Fibroblast of skin of abdomen (primary cell): ENCODE results near the gene GRIP2.
A peak's percentile ranks its signal among the peaks of the same experiment; 100 is the strongest.

Experiments used
- DNase-seq: peaks from one replicate; pipeline ENCODE4 v3.0.0-alpha.2; 2013

Gene GRIP2

DNA sequence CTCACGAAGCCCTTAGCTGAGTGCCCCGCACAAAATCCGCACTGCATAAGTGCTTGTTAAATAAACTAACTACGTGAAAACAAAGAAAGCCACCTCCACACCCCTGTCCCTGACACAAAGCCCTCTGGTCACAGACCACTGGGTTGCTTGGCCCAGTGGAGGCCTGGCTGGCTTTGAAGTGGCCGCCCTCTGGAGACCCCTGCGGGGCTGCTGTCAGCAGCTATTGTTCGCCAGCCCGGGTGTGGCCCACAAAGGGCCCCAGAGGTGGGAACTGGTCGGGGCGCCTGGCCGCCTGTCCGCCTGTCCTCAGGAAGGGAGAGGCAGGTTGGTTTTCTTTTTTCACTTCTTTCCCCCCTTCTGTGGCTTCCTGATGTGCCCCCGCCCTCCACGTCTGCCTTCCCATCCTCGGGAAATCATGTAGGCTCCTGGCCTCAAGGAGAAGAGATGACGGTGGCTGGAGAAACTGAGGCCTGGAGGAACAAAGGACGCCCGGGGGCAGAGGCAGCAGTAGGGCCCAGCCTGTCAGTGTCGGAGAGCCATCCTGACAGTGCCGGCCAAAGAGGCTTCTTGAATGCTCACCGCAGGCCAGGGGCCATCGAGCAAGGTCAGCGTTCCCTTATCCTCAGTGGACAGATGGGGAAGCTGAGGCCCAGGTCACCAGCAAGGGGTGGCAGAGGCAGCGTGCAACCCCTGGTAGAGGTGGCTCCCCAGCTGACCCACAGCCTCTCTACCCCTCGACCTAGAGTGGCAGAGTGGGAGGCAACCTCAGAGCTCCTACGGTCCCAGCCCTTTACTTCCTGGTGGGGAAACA lies 76.6 kb downstream of the GRIP2 start:
- no peak for DNase-seq

- no peak for DNase-seq
These were observed 77.4 kb downstream of the GRIP2 start for GRCh38 chr3:14462738-14463137.

- peak; percentile 69 for DNase-seq
These were observed 78.3 kb downstream of the GRIP2 start for GRCh38 chr3:14461748-14462324.

DNA sequence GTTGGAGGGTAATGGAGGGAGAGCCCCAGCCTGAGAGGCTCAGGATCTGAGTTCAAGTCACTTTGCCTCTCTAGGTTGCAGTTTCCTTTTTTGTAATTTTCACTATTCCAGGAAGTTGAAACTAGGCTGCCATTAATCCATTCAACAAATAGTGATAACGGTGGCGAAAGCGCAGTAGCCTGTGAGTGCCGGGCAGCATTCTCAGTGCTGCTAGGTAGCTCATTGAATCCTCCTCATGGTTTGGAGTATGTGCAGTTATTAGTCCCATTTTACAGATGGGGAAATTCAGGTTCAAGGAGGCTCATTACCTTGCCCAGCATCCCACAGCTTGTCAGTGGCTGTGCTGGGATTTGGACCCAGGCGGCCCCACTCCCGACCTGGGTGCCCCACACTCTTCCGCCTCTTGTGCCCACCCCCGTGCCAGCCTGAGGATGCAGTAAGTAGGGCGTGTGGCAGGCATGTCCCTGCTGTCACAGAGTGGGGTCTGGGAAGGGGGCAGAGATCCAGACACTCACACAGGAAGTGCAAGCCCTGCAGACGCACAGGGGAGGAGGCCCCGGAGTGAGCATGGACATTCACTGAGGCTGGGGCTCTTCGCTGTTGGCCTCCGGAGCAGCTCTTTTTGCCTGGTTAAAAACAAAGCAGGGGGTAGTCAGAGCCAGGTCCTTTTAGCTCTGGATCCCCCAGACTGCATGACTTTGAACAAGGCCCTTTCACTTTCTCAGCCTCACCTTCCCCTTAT lies 79.0 kb downstream of the GRIP2 start:
- no peak for DNase-seq

- DNase-seq: peak; percentile 88
These were observed 79.7 kb downstream of the GRIP2 start for GRCh38 chr3:14460342-14461005.

DNA sequence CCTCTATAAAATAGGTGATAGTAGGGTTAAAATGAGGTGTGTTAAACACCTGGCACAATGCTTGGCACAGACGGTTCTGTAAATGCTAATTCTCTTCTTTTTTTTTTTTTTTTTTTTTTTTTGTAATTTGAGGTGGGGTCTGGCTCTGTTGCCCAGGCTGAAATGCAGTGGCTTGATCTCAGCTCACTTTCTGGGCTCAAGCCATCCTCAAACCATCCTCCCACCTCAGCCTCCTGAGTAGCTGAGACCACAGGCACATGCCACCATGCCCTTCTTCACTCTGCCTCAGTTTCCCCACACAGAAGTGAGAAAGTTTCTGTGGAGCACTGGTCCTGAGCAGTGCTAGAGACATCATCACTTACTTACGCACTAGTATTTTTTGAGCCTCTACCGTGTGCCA lies 80.4 kb downstream of the GRIP2 start:
- no peak for DNase-seq

DNA sequence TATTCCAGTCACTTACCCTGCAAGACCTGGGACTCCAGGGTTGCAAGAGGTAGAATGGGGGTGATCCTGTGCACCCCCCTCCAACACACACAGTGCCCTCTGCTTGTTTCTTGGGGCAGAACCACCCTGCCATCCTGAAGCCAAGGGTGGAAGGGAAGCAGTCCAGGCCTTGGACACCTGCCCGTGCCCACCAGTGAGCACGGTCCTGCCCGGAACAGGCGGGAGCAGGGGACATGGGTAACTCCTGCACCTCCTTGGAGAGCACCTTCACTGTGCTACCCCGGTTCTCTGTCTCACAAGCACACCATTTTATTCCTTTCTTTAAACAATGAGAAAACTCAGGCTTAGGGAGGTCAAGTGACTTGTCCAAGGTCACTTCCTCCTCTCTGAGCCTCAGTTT lies 80.8 kb downstream of the GRIP2 start:
- DNase-seq: no peak

DNA sequence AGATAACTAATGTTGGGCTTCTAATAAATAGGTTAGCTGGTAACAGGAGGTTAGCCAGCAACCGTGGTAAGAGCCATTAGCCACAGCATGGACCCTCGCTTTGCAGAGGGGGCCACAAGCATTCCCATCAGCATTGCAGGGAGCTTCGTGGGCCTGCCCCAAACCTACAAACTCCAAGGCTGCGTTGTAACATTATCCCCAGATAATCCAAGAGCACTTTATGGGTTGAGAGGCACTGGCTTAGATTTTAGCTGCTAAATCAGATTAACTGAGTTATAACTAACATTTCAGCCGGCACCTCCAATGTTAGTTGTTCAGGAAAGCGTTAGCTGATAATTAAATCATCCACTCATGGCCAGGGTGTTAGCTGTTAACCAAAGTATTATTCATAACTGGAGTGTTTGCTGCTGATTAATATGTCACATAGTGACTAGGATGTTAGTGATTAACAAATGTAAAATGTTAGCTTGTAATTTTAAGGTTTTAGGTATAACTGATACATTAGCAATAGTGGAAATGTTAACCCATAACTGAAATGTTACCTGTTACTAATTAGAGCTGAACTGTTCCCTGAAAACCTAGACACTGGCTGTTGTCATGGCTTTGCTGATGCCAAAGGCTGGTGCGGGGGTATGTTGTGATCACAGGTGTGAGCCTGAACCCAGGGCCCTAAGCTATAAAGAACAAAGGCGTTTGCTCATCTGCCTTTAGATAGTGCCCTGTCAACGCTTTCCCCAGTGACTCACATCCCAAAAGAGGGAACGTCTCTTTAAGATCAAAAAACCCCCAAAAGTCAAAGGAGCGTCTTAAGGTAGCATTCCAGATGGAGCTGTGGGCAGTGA lies 81.5 kb downstream of the GRIP2 start:
- DNase-seq: no peak

DNA sequence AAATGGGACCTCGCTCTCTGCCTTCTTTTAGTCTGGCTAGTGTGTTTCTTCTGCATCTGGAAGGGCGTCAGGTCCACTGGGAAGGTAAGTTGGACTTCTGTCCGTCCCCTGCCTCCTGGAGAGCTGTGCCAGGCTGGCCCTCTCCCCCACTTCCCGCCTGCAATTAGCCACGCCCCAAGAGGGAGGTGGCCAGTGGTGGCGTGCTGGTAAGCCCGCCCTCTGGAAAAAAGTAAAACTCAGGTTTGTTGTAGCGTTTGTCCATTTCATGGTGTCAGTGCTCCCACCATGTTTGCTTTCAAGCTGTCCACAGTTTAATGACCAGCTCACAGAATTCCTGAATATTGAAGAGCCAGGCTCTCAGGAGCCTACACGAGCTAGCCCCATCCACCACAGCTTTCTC lies 82.1 kb downstream of the GRIP2 start:
- DNase-seq: no peak

DNA sequence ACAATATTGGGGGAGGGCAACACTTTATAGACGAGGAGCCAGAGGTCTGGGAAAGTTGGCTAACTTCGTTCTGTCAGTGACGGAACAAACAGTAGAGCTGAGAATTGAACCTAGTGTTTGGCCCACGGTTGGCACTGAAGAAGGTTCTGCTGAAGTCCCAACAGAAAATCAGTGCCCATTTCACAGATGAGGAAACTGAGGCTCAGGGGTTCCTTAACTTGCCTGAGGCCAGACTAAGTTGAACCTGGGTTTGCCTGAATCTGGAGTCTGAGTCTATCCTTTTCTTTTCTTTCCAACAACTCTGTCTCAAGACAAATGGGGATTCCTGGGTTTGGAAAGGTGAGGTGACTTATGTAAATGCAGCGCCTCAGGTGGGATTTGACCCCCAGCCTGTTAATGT lies 82.7 kb downstream of the GRIP2 start:
- no peak for DNase-seq

GRCh38 chr3:14456794-14457193 lies 83.3 kb downstream of the GRIP2 start:
- no peak for DNase-seq

DNA sequence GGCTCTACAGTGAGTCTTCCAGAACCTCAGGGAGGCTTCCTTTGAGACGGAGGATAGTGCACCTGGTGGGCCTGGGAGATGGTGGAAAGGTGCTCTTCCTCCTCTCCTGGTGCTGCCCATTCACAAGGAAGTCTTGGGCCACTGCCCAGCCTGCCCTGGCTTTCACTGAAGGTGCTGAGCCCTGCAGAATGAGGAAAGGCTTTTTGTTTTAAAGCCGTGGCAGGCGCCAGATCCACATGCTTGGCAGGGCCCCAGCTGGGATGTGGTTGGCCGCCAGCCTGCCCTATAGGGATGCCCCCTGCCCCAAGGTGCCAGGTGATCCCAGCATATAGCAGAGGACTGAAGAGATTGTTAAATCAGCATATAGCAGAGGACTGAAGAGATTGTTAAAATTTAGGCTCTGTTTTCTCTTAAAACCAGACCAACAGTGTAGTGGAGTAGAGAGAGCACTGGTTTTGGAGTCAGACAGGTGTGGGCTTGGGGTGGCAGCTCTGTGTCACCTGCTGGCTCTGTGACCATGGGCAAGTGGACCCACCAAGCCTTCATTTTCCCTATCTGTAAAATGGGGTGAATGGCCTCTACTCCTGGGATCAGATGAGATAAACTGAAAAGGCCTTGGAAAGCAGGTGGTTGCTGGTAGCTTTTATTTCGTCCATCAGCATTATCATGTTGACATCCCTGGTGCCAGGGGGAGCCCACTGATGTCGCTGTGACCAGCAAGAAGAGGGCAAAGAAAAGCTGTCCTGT lies 84.4 kb downstream of the GRIP2 start:
- DNase-seq: no peak

DNA sequence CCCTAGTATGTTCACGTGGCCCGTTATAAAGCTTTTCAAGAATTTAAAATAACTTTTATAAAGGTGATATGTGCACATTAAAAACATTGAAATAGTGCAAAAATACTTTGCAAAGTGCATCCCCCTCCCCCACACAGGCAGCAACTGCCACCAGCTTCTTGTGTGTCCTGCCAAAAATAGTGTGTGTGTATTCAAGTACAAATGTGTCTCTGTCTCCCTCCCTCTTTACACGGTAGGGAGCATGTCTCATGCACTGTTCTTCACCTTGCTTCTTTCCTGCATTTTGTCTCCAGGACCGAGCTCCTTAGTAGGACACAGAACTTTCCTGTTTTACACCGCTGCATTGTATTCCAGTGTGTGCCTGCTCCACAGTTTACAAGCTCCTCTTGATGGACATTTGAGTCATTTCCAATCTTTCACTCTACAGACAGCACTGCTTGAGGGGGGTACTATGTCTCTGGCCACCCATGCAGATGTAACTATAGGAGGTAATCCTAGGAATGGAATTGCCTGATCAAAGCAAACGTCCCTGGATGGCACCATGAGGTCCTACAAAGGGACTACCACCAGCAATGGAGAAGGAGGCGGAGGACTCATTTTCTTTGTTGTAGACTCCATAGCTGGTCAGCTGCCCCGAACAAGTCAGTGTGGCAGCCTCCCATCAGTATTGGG lies 85.4 kb downstream of the GRIP2 start:
- DNase-seq: no peak

- DNase-seq: no peak
These were observed 86.1 kb downstream of the GRIP2 start for GRCh38 chr3:14453876-14454638.

- DNase-seq: peak; percentile 97
These were observed 87.1 kb downstream of the GRIP2 start for GRCh38 chr3:14452740-14453710.

- DNase-seq: peak; percentile 75
These were observed 88.0 kb downstream of the GRIP2 start for GRCh38 chr3:14451844-14452739.

- DNase-seq: no peak
These were observed 89.1 kb downstream of the GRIP2 start for GRCh38 chr3:14450922-14451606.
